GM10248 (cell line): ENCODE data around the gene PPP1R15A.

Source experiments
- CTCF ChIA-PET: fragments of 300-600 bp; sonication (Branson Sonifier 250); formaldehyde crosslinking; extraction: SDS; loops from one replicate; lab custom pipeline; 2021; ENCODE audit warnings: antibody characterized with exemption; lab: Yijun Ruan, JAX
- POLR2A ChIA-PET: fragments of 350-650 bp; sonication (Branson Sonifier 250); formaldehyde crosslinking; extraction: SDS; loops from one replicate; lab custom pipeline; 2020; ENCODE audit warnings: antibody characterized with exemption; lab: Yijun Ruan, JAX
- DNase-seq: peaks from one replicate; pipeline ENCODE4 v3.0.0; 2012; ENCODE audit errors: extremely low spot score
- CTCF ChIP-seq: IDR thresholded peaks from 2 replicates; pipeline ENCODE4 v1.5.1; 2012; ENCODE audit warnings: mild to moderate bottlenecking, low read depth; ENCODE audit errors: extremely low read depth, missing control alignments, control extremely low read depth

The PPP1R15A gene

DNA sequence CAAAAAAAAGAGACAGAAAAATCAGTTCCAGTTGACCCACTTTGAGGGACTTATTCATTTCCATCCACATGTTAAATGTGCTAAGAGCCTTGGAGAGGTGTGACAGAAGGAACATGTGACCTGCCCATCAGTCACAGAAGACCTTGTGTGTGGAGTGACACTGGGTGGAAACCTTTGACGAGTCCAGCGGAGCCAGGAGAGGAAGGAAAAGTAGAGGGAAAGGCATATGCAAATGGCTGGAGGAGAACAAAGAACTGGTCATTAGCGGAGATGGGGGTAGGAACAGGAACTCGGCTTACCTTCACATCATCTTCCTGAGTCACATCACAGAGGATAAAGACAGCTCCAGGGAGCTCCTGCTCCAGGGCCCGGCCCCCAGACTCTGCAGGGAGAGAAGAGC, 38.2 kb upstream of the PPP1R15A start:
- ChIA-PET CTCF (interaction anchor here (1.3 to 1.7 kb wide), 4 partner anchors 9 to 44 kb away, joined by 3 to 8 read pairs (median 5); no protein-coding TSS in a partner anchor), POLR2A (no interaction called here)
- no peak for TF ChIP-seq CTCF
- no peak for DNase-seq

GRCh38 chr19:48835734-48836088, 36.5 kb upstream of the PPP1R15A start:
- CTCF ChIA-PET = interaction anchor here (0.6 to 2.2 kb wide), 22 partner anchors 8 to 218 kb away, joined by 3 to 30 read pairs (median 4); partner anchors contain the start of gene CA11
- peak; percentile 90 for TF ChIP-seq CTCF
- POLR2A ChIA-PET = no interaction called here
- DNase-seq = peak; percentile 93

- CTCF ChIA-PET = interaction anchor here (0.6 to 2.2 kb wide), 23 partner anchors 9 to 219 kb away, joined by 3 to 30 read pairs (median 5); partner anchors contain the start of gene CA11
- POLR2A ChIA-PET = interaction anchor here (0.7 to 0.9 kb wide), 2 partner anchors 39 to 59 kb away, joined by 3 to 4 read pairs; no protein-coding TSS in a partner anchor
- no peak for DNase-seq
- no peak for TF ChIP-seq CTCF
Observed at GRCh38 chr19:48836089-48837017, 35.9 kb upstream of the PPP1R15A start, which contains the start of gene HSD17B14. Gene HSD17B14 (minus strand): TSS chr19:48836491. CDS start chr19:48836411, 80 bp downstream.

DNA sequence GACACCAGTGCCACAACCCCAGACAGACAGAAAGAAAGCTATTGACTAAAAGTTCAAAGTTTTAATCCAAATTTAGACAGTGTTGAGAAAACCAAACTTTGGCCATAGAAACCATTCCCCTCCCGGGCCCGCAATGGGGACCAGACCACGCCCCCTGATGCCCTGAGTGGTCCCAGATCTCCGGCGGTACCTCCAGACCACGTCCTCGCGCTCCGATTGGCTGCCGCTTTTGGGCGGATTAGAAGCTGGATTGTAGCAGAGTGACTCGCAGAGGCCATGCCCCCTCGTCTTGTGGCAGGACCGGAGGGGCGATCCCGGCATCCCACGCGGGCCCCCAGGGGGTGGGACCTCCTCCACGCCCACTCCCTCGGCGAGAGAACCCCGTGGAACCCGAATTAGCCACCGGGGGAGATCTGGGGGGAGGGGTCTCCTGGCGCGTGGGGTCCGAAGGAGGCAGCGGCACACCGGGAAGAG, 35.1 kb upstream of the PPP1R15A start:
- peak; percentile 93 for DNase-seq
- no peak for TF ChIP-seq CTCF
- ChIA-PET CTCF (interaction anchor here (0.6 to 2.2 kb wide), 9 partner anchors 8 to 220 kb away, joined by 3 to 30 read pairs (median 7); no protein-coding TSS in a partner anchor), POLR2A (interaction anchor here (0.6 to 0.9 kb wide), 3 partner anchors 36 to 59 kb away, joined by 3 to 4 read pairs (median 4); no protein-coding TSS in a partner anchor)

GRCh38 chr19:48837687-48838086, 34.5 kb upstream of the PPP1R15A start:
- CTCF ChIA-PET = interaction anchor here (0.6 to 13.1 kb wide), 8 partner anchors 12 to 163 kb away, joined by 4 to 291 read pairs (median 8); no protein-coding TSS in a partner anchor
- no peak for TF ChIP-seq CTCF
- POLR2A ChIA-PET = interaction anchor here (0.6 kb wide), 1 partner anchor 36 kb away, joined by 4 read pairs; no protein-coding TSS in a partner anchor
- DNase-seq = no peak

GRCh38 chr19:48841047-48841446, 31.2 kb upstream of the PPP1R15A start:
- ChIA-PET POLR2A (interaction anchor here (0.6 to 2.8 kb wide), 2 partner anchors 31 to 53 kb away, joined by 5 to 13 read pairs; partner anchors contain the start of gene PPP1R15A), CTCF (interaction anchor here (1.1 to 13.1 kb wide), 13 partner anchors 14 to 196 kb away, joined by 3 to 291 read pairs (median 23); partner anchors contain the start of genes BCAT2, CA11, GYS1 and IZUMO1)
- no peak for DNase-seq
- no peak for TF ChIP-seq CTCF
